ENCODE results near the gene PCNX2. TPM values are rescaled to one million over a fixed set of nuclear protein-coding genes. Genes with fewer than 3 reads are reported as not detected.

PCNX2 gene
- total RNA-seq, 2 experiments from 2014 or later: 46.4 to 49.4 TPM

GRCh38 chr1:233089251-233089650, 206.3 kb downstream of the PCNX2 start:
- intact Hi-C loops (cut with DNase I, micrococcal nuclease): no loop called here
- Mint-ChIP-seq H3K36me3 (ENCODE audit: low read depth) (peaks cover 75% of the 10 kb centered on the region), H3K4me3 (no peak overlapping the region), H3K27me3 (no peaks in the 10 kb centered on the region), H3K9me3 (no peaks in the 10 kb centered on the region), H3K27ac (no peak overlapping the region), H3K4me1 (ENCODE audit: low read depth) (peaks cover 7% of the 10 kb centered on the region)
- ChIA-PET POLR2A (no interaction called here), CTCF (no interaction called here)
- H3K27ac ChIP-seq (ENCODE audit: low read depth in 1 of 2, low read length in 2 of 2): no peak overlapping the region
- no peaks in the 10 kb centered on the region for H3K27me3 ChIP-seq (ENCODE audit: control insufficient read depth in 1 of 2, insufficient read depth in 2 of 2, low read length in 2 of 2)
- H3K36me3 ChIP-seq (ENCODE audit: insufficient read depth, low read length): peaks cover 12% of the 10 kb centered on the region
- DNase-seq: no peak
- H3K4me3 ChIP-seq (ENCODE audit: low read length): no peak overlapping the region
- no peaks in the 10 kb centered on the region for H3K9me3 ChIP-seq (ENCODE audit: control insufficient read depth in 1 of 2, insufficient read depth in 1 of 2, low read length in 2 of 2)
- ATAC-seq (ENCODE audit: poor library complexity): no peak
- TF ChIP-seq, protein P1, sequence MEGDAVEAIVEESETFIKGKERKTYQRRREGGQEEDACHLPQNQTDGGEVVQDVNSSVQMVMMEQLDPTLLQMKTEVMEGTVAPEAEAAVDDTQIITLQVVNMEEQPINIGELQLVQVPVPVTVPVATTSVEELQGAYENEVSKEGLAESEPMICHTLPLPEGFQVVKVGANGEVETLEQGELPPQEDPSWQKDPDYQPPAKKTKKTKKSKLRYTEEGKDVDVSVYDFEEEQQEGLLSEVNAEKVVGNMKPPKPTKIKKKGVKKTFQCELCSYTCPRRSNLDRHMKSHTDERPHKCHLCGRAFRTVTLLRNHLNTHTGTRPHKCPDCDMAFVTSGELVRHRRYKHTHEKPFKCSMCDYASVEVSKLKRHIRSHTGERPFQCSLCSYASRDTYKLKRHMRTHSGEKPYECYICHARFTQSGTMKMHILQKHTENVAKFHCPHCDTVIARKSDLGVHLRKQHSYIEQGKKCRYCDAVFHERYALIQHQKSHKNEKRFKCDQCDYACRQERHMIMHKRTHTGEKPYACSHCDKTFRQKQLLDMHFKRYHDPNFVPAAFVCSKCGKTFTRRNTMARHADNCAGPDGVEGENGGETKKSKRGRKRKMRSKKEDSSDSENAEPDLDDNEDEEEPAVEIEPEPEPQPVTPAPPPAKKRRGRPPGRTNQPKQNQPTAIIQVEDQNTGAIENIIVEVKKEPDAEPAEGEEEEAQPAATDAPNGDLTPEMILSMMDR (IDR thresholded peaks at IDR 0.05): no peak
- no peaks in the 10 kb centered on the region for H3K4me1 ChIP-seq (ENCODE audit: insufficient read depth, low read length)

- H3K27ac Mint-ChIP-seq: no peak overlapping the region
- intact Hi-C loops (cut with DNase I, micrococcal nuclease): no loop called here
- no peak overlapping the region for H3K4me3 ChIP-seq (ENCODE audit: low read length)
Measured at GRCh38 chr1:233088613-233089012, 206.9 kb downstream of the PCNX2 start.

GRCh38 chr1:233086961-233087881, 208.3 kb downstream of the PCNX2 start:
- DNase-seq: no peak
- Mint-ChIP-seq H3K27me3 (no peaks in the 10 kb centered on the region), H3K27ac (no peak overlapping the region), H3K36me3 (ENCODE audit: low read depth) (peaks cover 58% of the 10 kb centered on the region), H3K4me1 (ENCODE audit: low read depth) (no peaks in the 10 kb centered on the region), H3K4me3 (no peak overlapping the region), H3K9me3 (no peaks in the 10 kb centered on the region)
- Histone ChIP-seq H3K36me3 (ENCODE audit: insufficient read depth, low read length) (peaks cover 12% of the 10 kb centered on the region), H3K27me3 (ENCODE audit: control insufficient read depth in 1 of 2, insufficient read depth in 2 of 2, low read length in 2 of 2) (no peaks in the 10 kb centered on the region), H3K9me3 (ENCODE audit: control insufficient read depth in 1 of 2, insufficient read depth in 1 of 2, low read length in 2 of 2) (no peaks in the 10 kb centered on the region), H3K4me3 (ENCODE audit: low read length) (no peak overlapping the region), H3K4me1 (ENCODE audit: insufficient read depth, low read length) (no peaks in the 10 kb centered on the region), H3K27ac (ENCODE audit: low read depth in 1 of 2, low read length in 2 of 2) (no peak overlapping the region)
- intact Hi-C loops (cut with DNase I, micrococcal nuclease): no loop called here
- POLR2A ChIA-PET: no interaction called here
- no peak for ATAC-seq (ENCODE audit: poor library complexity)
- TF ChIP-seq, protein P1 (IDR thresholded peaks at IDR 0.05): no peak
- CTCF ChIA-PET: no interaction called here

More at GRCh38 chr1:233088613-233089012, 206.9 kb downstream of the PCNX2 start:
- H3K36me3 ChIP-seq (ENCODE audit: insufficient read depth, low read length): peaks cover 12% of the 10 kb centered on the region
- no peak overlapping the region for H3K4me3 Mint-ChIP-seq
- DNase-seq: no peak
- ChIA-PET CTCF (no interaction called here), POLR2A (no interaction called here)
- no peaks in the 10 kb centered on the region for H3K4me1 ChIP-seq (ENCODE audit: insufficient read depth, low read length)
- H3K36me3 Mint-ChIP-seq (ENCODE audit: low read depth): peaks cover 69% of the 10 kb centered on the region
- H3K27me3 ChIP-seq (ENCODE audit: control insufficient read depth in 1 of 2, insufficient read depth in 2 of 2, low read length in 2 of 2): no peaks in the 10 kb centered on the region
- H3K27me3 Mint-ChIP-seq: no peaks in the 10 kb centered on the region
- peaks cover 6% of the 10 kb centered on the region for H3K4me1 Mint-ChIP-seq (ENCODE audit: low read depth)
- no peaks in the 10 kb centered on the region for H3K9me3 Mint-ChIP-seq
- no peaks in the 10 kb centered on the region for H3K9me3 ChIP-seq (ENCODE audit: control insufficient read depth in 1 of 2, insufficient read depth in 1 of 2, low read length in 2 of 2)
- no peak overlapping the region for H3K27ac ChIP-seq (ENCODE audit: low read depth in 1 of 2, low read length in 2 of 2)
- ATAC-seq (ENCODE audit: poor library complexity): no peak
- TF ChIP-seq, protein P1 (IDR thresholded peaks at IDR 0.05): no peak
